HG02870 (cell line): Measurements from ENCODE around the gene PPM1G.
"Not testable (repeated sequence)": the region's sequence is repeated elsewhere in the genome, so short reads cannot be mapped to it uniquely, and the experiment has no call there.

Experiments
- ATAC-seq: cut with Tn5 transposase; IDR thresholded peaks from one replicate; pipeline ENCODE4 v1.9.1; 2021; ENCODE audit warnings: mild to moderate bottlenecking, moderate library complexity; ENCODE audit not compliant: unreplicated experiment

Gene PPM1G

DNA sequence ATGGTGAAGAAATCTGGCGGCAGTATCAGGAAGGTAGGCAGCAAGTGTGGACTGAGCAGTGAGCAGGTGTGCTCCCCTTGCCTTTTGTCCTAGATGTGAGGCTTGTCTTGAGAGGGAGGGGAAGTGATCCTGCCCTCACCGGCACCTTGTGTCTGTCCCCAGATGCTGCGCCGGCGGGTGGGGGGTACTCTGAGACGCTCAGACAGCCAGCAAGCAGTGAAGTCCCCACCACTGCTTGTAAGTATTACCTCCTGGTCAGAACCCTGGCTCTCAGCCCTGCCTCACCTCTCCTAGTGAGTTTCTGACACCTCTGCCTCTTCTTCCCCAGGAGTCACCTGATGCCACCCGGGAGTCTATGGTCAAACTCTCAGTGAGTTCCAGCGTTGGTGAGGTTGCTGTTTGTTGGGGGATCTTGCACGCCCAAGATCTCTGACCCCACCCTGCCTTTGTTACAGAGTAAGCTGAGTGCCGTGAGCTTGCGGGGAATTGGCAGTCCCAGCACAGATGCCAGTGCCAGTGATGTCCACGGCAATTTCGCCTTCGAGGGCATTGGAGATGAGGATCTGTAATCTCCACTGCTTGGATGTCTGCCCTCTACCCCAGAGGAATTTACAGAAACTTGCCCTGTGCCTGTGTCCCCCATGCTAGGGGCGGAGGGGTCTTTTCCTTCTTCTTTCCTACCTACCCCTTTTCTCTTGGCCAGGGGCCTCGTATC lies 33.1 kb downstream of the PPM1G start:
- ATAC-seq, result no peak

- ATAC-seq, result no peak
These were observed 33.8 kb downstream of the PPM1G start for GRCh38 chr2:27375513-27376099.

- no peak for ATAC-seq
These were observed 35.8 kb downstream of the PPM1G start for GRCh38 chr2:27373567-27373966.

DNA sequence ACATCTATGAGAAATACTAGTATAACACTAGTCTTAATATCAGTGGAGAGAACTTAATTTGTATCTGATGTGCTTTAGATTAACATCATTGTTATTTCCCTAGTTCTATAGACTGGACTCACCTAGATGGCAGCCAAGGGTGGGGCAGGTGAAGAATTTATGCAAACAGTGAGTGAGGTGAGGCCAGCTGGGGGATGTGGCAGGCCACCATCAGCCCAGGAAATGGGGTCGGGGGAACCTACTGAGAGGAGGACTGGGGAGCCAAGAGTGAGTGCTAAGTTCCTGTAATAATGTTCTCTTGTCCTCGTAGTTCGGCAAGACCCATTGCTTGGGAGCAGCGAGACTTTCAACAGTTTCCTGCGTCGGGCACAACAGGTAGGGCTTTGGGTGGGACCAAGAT lies 36.5 kb downstream of the PPM1G start:
- no peak for ATAC-seq

- ATAC-seq, result peak; percentile 27
These were observed 38.4 kb downstream of the PPM1G start for GRCh38 chr2:27370816-27371620.

- peak; percentile 87 for ATAC-seq
These were observed 39.2 kb downstream of the PPM1G start, which contains the start of the genes EIF2B4 and SNX17 for GRCh38 chr2:27370026-27370815. EIF2B4 (minus strand) TSS chr2:27370338; CDS start chr2:27370314, 24 bp downstream. SNX17 (plus strand) TSS chr2:27370616; CDS start chr2:27370744, 128 bp downstream.

- ATAC-seq, result peak; percentile 1
These were observed 39.8 kb downstream of the PPM1G start for GRCh38 chr2:27369471-27370025.

GRCh38 chr2:27363933-27364332 lies 45.5 kb downstream of the PPM1G start:
- no peak for ATAC-seq

DNA sequence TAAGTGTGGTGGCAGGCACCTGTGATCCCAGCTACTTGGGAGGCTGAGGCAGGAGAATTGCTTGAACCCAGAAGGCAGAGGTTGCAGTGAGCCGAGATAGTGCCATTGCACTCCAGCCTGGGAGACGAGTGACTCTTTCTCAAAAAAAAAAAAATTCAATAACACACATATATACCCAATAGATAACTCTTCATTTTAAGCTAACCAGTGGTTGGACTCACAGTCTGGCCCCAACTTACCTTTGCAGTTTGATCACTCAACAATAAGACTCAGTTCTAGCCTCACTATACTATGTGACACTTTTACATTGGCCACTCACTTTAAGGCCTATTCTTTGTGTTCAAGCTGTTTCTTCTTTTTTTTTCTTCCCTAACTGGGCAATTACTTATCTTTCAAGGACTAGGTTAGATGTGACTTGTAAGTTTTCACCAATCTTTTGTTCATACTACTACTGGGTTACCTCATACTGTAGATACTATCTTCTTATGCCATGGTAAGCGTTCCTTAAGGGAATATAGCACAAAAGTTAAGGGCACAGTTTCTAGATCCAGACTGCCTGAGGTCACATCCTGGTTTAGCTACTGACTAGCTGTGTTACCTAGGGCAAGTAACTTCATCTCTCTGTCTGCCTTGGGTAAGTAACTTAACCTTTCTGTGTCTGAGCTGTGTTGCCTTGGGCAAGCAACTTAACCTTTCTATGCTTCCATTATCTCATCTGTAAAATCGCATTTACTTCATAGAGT lies 46.5 kb downstream of the PPM1G start:
- no peak for ATAC-seq

DNA sequence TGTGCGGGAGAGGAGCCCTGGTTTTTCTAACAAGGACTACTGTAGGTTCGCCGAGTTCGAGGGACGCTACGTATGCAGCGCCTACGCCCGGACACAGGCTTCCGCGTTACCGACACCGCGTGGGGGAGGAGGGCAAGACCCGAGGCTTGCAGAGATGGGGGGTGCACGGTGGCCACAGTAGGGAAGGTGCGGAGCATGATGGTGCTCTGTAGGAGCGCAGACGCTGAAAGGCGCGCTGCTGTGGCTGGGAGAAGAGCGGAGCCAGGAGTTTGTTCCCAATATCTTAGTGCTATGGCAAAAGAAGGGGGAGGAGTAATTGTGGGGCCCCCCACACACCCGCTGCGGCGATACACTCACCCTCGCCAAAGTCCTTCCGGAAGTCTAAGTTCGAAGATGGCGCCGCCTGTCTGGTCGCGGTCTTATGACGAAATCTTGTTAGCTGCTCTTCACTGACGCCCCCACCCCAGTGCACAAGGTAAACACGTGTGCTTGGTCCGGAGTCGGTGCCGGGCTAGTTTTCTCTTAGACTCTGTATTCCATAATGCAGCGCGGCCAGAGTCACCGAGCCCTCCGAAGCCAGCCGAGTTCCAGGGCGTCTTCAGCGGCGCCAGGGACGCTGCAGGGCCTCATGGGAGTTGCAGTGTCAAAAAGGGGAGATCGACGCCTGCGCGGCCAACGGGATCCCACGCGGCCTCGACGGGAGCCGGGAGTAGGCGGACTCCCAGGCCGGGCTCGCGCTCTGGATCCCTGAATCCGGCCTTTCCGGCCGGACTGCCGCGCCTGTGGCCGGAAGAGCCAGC lies 52.8 kb downstream of the PPM1G start, which contains the start of gene GTF3C2:
Gene GTF3C2, minus strand, starts transcription at position 383 of the 800 bp plus-strand sequence. CDS start 13,210 bp downstream, outside the sequence.
- peak; percentile 86 for ATAC-seq

GRCh38 chr2:27356056-27356381 lies 53.4 kb downstream of the PPM1G start:
- ATAC-seq, result peak; percentile 17

- no peak for ATAC-seq
These were observed 54.8 kb downstream of the PPM1G start for GRCh38 chr2:27354597-27354927.

DNA sequence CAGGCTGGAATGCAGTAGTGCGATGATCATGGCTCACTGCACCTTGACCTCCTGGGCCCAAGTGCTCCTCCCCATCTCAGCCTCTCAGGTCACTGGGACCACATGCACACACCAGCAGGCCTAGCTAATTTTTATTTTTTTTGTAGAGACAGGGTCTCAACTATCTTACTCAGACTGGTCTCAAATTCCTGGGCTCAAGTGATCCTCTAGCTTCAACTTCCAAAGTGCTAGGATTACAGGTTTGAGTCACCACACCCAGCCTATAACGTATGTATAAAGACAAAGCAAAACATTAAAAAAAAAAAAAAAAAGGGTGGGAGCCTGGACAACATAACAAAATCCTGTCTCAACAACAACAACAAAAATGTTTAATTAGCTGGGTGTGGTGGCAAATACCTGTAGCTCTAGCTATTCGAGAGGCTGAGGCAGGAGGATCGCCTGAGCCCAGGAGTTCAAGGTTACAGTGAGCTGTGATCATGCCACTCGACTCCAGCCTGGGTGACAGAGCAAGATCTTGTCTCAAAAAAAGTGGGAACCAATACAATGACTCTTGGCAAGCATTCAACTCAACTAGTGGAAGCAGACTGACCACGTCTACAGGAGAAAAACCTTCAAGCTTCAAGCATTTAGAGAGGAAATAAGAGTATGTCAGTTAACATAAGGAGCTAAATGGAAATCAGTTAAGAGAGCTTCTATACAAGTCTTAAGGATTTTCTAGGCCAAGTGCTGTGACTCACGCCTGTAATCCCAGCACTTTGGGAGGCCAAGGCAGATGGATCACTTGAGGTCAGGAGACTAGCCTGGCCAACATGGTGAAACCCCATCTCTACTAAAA lies 55.4 kb downstream of the PPM1G start:
- ATAC-seq, result no peak

GRCh38 chr2:27353386-27353761 lies 56.0 kb downstream of the PPM1G start:
- ATAC-seq, result not testable (repeated sequence)

GRCh38 chr2:27351802-27352598 lies 57.4 kb downstream of the PPM1G start:
- no peak for ATAC-seq

DNA sequence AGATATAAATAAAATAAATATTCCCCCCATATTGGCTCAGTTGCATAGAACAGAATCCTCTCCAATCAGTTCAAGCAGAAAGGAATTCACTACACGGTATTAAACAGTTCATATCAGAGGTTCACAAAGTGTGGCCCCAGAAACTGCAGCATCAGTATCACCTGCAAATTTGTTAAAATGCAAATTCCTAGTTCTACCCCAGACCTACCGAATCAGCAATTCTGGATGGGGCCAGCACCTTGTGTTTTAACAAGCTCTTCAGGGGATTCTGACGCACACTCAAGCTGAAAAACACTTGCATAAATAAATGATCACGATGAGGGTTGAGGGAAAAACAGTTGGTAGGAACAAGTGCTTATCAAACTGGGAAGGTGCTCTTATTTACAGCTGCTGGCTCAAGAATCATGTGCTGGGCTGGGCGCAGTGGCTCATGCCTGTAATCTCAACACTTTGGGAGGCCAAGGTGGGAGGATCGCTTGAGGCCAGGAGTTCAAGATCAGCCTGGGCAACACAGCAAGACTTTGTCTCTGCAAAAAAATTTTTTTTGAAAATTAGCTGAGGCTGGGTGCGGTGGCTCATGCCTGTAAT lies 59.2 kb downstream of the PPM1G start:
- no peak for ATAC-seq

GRCh38 chr2:27347641-27348040 lies 61.8 kb downstream of the PPM1G start:
- no peak for ATAC-seq
